Measurements from ENCODE around the gene GAN.

DNA sequence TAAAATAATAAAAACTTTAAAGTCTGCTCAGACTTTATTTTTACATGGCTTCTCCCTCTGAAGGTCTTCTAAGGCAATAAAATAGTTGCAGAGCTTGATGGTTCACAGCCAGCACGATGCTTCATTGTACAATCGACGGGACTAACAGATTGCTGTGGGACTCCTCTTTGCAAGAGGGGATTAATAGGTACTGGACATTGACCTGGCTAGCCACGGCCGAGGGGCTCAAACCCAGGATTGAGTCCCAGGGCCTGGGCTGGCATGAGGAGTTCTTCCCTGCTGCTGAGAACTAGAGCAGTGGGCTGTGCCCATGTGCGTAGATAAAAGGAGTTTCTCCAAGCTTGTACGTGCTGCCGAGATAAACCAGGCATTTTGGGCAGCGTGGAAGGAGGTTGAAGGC, 23.6 kb upstream of the GAN start:
- TF ChIP-seq, protein P1, sequence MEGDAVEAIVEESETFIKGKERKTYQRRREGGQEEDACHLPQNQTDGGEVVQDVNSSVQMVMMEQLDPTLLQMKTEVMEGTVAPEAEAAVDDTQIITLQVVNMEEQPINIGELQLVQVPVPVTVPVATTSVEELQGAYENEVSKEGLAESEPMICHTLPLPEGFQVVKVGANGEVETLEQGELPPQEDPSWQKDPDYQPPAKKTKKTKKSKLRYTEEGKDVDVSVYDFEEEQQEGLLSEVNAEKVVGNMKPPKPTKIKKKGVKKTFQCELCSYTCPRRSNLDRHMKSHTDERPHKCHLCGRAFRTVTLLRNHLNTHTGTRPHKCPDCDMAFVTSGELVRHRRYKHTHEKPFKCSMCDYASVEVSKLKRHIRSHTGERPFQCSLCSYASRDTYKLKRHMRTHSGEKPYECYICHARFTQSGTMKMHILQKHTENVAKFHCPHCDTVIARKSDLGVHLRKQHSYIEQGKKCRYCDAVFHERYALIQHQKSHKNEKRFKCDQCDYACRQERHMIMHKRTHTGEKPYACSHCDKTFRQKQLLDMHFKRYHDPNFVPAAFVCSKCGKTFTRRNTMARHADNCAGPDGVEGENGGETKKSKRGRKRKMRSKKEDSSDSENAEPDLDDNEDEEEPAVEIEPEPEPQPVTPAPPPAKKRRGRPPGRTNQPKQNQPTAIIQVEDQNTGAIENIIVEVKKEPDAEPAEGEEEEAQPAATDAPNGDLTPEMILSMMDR (IDR thresholded peaks at IDR 0.05): no peak
- TF ChIP-seq POLR2A (IDR thresholded peaks at IDR 0.05): no peak
